Left cardiac atrium (tissue), 4 donors: ENCODE results near the gene BPI. TPM values are rescaled to one million over a fixed set of nuclear protein-coding genes. Genes with fewer than 3 reads are reported as not detected.
"Not testable (repeated sequence)": the region's sequence is repeated elsewhere in the genome, so short reads cannot be mapped to it uniquely, and the experiment has no call there.

Source experiments
- ATAC-seq, 2 donors: fragments of 200-7000 bp; cut with Tn5 transposase; one replicate each; pipeline ENCODE4 v1.9.1; 2020; ENCODE audit warnings: mild to moderate bottlenecking in 2 of 2, moderate library complexity in 2 of 2
- DNase-seq: peaks from one replicate; pipeline ENCODE4 v3.0.0-alpha.2; 2020
- intact Hi-C, 2 donors: fragments of 100-400 bp; cut with DNase I; formaldehyde crosslinking; loops; one replicate each; pipeline versions ENCODE4 v1.14.1 to v1.15.1; 2022 to 2023
- total RNA-seq, 2 donors: library from RNA; stranded (reverse); fragmentation: NEBNext Ultra II Directional; extraction: Animal tissue kit (Norgen Biotek cat#: 25700); gene quantifications; one replicate each; pipeline ENCODE4 v1.2.1, GENCODE V29; 2021
- donor health status: DM: no; HTN: yes; CAD: no.
- donor health status: DM: no; HTN: yes; CAD: no; lungs with severe emphysema.
- donor health status: DM: yes; HTN: yes; CAD: no.
- donor health status: Dilated cardiomyopathy.

BPI gene
- total RNA-seq, 2 donors from 2014 or later = not detected

DNA sequence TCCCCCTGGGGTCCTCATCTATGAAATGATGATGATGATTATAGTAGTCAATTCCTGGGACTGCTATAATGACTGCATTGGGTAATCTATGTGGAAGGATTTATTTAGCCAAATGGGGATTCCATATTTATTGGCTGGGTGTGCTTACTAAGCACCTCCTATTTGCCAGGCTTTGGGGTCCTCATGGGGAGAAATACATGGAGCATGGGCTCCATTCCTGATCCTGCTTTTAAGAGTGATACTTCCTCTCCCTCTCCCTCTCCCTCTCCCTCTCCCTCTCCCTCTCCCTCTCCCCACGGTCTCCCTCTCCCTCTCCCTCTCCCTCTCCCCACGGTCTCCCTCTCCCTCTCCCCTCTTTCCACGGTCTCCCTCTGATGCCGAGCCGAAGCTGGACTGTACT lies 73.9 kb downstream of the BPI start:
- ATAC-seq, intact Hi-C loops, DNase-seq: not testable (repeated sequence)

DNA sequence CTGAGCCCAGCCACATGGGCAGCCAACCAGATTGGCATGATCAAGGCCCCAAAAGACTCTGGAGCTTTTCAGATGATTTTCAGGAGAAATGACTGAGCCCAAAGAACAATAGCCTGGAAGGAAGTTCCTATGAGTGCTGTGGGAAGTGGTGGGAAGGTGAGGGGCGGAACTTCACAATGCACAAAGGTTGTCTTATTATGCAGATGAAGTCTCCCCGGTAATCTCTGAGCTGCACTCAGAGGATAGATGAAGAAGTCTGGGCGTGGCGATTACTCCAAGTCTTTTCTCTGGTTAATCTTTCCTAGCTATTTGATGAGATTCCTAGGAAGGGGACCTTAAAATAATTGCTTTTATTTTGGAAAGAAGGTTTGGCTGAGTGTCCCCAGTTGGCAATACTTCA lies 79.2 kb downstream of the BPI start:
- DNase-seq (no peak), ATAC-seq (no peak)
- intact Hi-C loops = no loop called here

DNA sequence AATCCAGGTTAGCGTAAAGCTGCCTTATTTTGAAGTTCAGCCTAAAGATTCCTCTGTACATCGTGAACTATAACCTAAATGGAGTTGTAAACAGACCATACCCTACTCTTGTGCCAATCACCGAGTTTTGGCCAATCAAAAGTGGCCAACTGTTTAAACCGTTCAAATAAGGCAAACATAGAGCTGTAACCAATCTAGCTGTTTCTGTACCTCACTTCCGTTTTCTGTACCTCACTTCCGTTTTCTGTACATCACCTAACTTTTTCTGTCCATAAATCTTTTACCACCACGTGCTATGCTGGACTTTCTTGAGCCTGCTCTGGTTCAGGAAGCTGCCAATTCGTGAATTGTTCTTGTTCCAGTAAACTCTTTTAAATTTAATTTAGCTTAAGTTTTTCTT lies 82.0 kb downstream of the BPI start:
- no peak for ATAC-seq
- intact Hi-C loops = no loop called here
- no peak for DNase-seq

GRCh38 chr20:38386851-38387250 lies 82.9 kb downstream of the BPI start:
- intact Hi-C loops = no loop called here
- DNase-seq (no peak), ATAC-seq (no peak)

Other genes starting within 250 kb of the BPI start
- 100 to 1,000 TPM; 383 to 695 TPM for gene TGM2, start 138.9 kb upstream of the BPI start, total RNA-seq
- 1 to 10 TPM; 8.0 to 8.1 TPM for gene KIAA1755, start 43.4 kb upstream of the BPI start, total RNA-seq
- 10 to 100 TPM in 1 of 2 donors, 1 to 10 TPM in 1; 9.0 to 14.5 TPM for gene LBP, start 42.3 kb downstream of the BPI start, total RNA-seq
- 10 to 100 TPM in 1 of 2 donors, 1 to 10 TPM in 1; 7.9 to 35.0 TPM for gene SNHG17, start 131.2 kb downstream of the BPI start, total RNA-seq
- 10 to 100 TPM; 19.5 to 27.2 TPM for gene RALGAPB, start 168.7 kb downstream of the BPI start, total RNA-seq